Activated CD4-positive, alpha-beta T cell treated with anti-CD3 and anti-CD28 coated beads, Interleukin-2, Interleukin-6, amounts not matched to agents 100 ng/mL and 50 ng/mL, durations not matched to agents 16 hours and 8 hours (primary cell): Measurements from ENCODE around the gene SLC43A2.
"Not testable (repeated sequence)": the region's sequence is repeated elsewhere in the genome, so short reads cannot be mapped to it uniquely, and the experiment has no call there.

Source experiments
- DNase-seq: peaks from one replicate; pipeline ENCODE4 v3.0.0-alpha.2; 2020

The SLC43A2 gene

GRCh38 chr17:1627982-1628855, at the start of gene SLC43A2:
Gene SLC43A2, minus strand, starts transcription at chr17:1628834. Its CDS starts 960 bp downstream, at chr17:1627874.
- peak; percentile 83 for DNase-seq

GRCh38 chr17:1676401-1676800, 47.8 kb upstream of the SLC43A2 start:
- no peak for DNase-seq

GRCh38 chr17:1673041-1673785, 44.6 kb upstream of the SLC43A2 start:
- peak; percentile 41 for DNase-seq

GRCh38 chr17:1663934-1664333, 35.3 kb upstream of the SLC43A2 start:
- DNase-seq: not testable (repeated sequence)

- DNase-seq: no peak
Measured at GRCh38 chr17:1661045-1661444, 32.4 kb upstream of the SLC43A2 start.

- DNase-seq: no peak
Measured at GRCh38 chr17:1658100-1658499, 29.5 kb upstream of the SLC43A2 start.

- DNase-seq: no peak
Measured at GRCh38 chr17:1653735-1654134, 25.1 kb upstream of the SLC43A2 start.

GRCh38 chr17:1652794-1653193, 24.2 kb upstream of the SLC43A2 start:
- DNase-seq: not testable (repeated sequence)

- no peak for DNase-seq
Measured at GRCh38 chr17:1651559-1651844, 22.9 kb upstream of the SLC43A2 start.

- no peak for DNase-seq
Measured at GRCh38 chr17:1650731-1651558, 22.3 kb upstream of the SLC43A2 start.

- DNase-seq: peak; percentile 50
Measured at GRCh38 chr17:1649844-1650501, 21.3 kb upstream of the SLC43A2 start, which contains the start of gene RILP. Gene RILP, minus strand, starts transcription at chr17:1649866. Its CDS starts 62 bp downstream, at chr17:1649804.

- DNase-seq: peak; percentile 96
Measured at GRCh38 chr17:1648963-1649843, 20.6 kb upstream of the SLC43A2 start.

GRCh38 chr17:1648173-1648962, 19.7 kb upstream of the SLC43A2 start:
- DNase-seq: no peak

- no peak for DNase-seq
Measured at GRCh38 chr17:1647802-1648171, 19.2 kb upstream of the SLC43A2 start.

GRCh38 chr17:1646199-1646875, 17.7 kb upstream of the SLC43A2 start:
- no peak for DNase-seq

- DNase-seq: no peak
Measured at GRCh38 chr17:1645207-1646171, 16.9 kb upstream of the SLC43A2 start, which contains the start of gene SCARF1. Gene SCARF1, minus strand, starts transcription at chr17:1645732. Its CDS starts 35 bp downstream, at chr17:1645697.

GRCh38 chr17:1644493-1645206, 16.0 kb upstream of the SLC43A2 start:
- DNase-seq: peak; percentile 63

GRCh38 chr17:1643999-1644492, 15.4 kb upstream of the SLC43A2 start:
- no peak for DNase-seq
